ENCODE results near the gene RPIA.

The RPIA gene

DNA sequence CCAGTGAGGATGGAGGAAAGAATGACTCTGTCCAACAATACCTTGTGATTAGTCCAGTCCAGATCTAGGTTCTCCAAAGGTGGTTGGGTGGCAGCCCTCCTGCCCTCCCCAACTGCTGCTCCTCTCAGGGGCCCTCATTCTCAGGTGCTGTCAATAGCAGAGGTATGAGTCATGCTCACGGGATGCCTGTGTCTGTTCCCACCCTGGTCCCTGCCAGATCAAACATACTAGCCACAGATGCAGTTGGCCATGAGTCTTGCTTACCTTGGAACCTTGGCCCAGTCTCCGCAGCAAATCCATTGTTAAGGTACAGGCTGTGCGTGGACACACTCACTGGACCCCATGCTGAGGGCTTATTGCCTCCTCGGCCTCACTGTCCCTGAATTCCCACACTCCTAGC is 24.9 kb upstream of the RPIA start:
- Histone ChIP-seq H3K9me3 (ENCODE audit: control insufficient read depth, insufficient read depth, low read depth, low read length) (peaks cover 5% of the 10 kb centered on the region; the same call in 1 of the 2 replicates), H3K36me3 (ENCODE audit: control insufficient read depth, insufficient read depth, low read length) (no peaks in the 10 kb centered on the region), H3K9ac (ENCODE audit: low read length) (no peak overlapping the region), H3K27ac (ENCODE audit: low read depth, low read length) (no peak overlapping the region), H3K4me1 (ENCODE audit: control insufficient read depth, insufficient read depth, low read length) (no peaks in the 10 kb centered on the region; the same call in 1 of the 2 replicates), H3K4me3 (ENCODE audit: low read depth, low read length) (no peak overlapping the region), H3K27me3 (ENCODE audit: control insufficient read depth, insufficient read depth, low read length) (no peaks in the 10 kb centered on the region)

DNA sequence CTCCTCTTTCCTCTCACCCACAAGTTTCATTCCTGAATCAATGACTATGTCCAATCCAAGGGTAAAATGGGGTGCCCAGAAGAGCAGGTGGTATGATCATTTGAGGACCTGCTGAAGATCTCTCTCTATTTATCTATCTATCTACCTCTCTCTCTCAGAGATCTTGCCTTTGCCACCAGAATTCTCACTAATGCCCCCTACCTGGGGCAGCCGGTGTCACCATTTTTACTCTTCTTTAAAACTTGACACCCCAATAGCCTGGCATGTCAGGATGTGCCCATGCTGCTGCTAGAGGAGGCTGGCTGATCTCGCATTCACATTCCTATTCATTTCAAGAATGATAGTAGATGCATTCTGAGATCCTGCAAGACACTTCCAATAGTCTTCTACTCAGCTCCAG is 24.3 kb upstream of the RPIA start:
- H3K27ac ChIP-seq (ENCODE audit: low read depth, low read length) = no peak overlapping the region
- H3K36me3 ChIP-seq (ENCODE audit: control insufficient read depth, insufficient read depth, low read length) = no peaks in the 10 kb centered on the region
- no peak overlapping the region for H3K9ac ChIP-seq (ENCODE audit: low read length)
- no peak overlapping the region for H3K4me3 ChIP-seq (ENCODE audit: low read depth, low read length)
- H3K4me1 ChIP-seq (ENCODE audit: control insufficient read depth, insufficient read depth, low read length) = no peaks in the 10 kb centered on the region; the same call in 1 of the 2 replicates
- no peaks in the 10 kb centered on the region for H3K27me3 ChIP-seq (ENCODE audit: control insufficient read depth, insufficient read depth, low read length)
- peaks cover 5% of the 10 kb centered on the region; the same call in 1 of the 2 replicates for H3K9me3 ChIP-seq (ENCODE audit: control insufficient read depth, insufficient read depth, low read depth, low read length)

GRCh38 chr2:88668862-88669261 is 22.6 kb upstream of the RPIA start:
- Histone ChIP-seq H3K27me3 (ENCODE audit: control insufficient read depth, insufficient read depth, low read length) (no peaks in the 10 kb centered on the region), H3K9me3 (ENCODE audit: control insufficient read depth, insufficient read depth, low read depth, low read length) (peaks cover under 1% of the 10 kb centered on the region; the same call in 1 of the 2 replicates), H3K9ac (ENCODE audit: low read length) (no peak overlapping the region), H3K4me1 (ENCODE audit: control insufficient read depth, insufficient read depth, low read length) (no peaks in the 10 kb centered on the region; the same call in 1 of the 2 replicates), H3K4me3 (ENCODE audit: low read depth, low read length) (no peak overlapping the region), H3K36me3 (ENCODE audit: control insufficient read depth, insufficient read depth, low read length) (no peaks in the 10 kb centered on the region), H3K27ac (ENCODE audit: low read depth, low read length) (no peak overlapping the region)

- Histone ChIP-seq H3K36me3 (ENCODE audit: control insufficient read depth, insufficient read depth, low read length) (no peaks in the 10 kb centered on the region), H3K27ac (ENCODE audit: low read depth, low read length) (no peak overlapping the region), H3K27me3 (ENCODE audit: control insufficient read depth, insufficient read depth, low read length) (no peaks in the 10 kb centered on the region), H3K9ac (ENCODE audit: low read length) (no peak overlapping the region), H3K4me1 (ENCODE audit: control insufficient read depth, insufficient read depth, low read length) (no peaks in the 10 kb centered on the region; the same call in 1 of the 2 replicates), H3K4me3 (ENCODE audit: low read depth, low read length) (no peak overlapping the region), H3K9me3 (ENCODE audit: control insufficient read depth, insufficient read depth, low read depth, low read length) (no peaks in the 10 kb centered on the region)
Observed at GRCh38 chr2:88669482-88670214, 21.8 kb upstream of the RPIA start.

GRCh38 chr2:88671786-88672427 is 19.6 kb upstream of the RPIA start:
- no peaks in the 10 kb centered on the region for H3K27me3 ChIP-seq (ENCODE audit: control insufficient read depth, insufficient read depth, low read length)
- H3K9ac ChIP-seq (ENCODE audit: low read length) = no peak overlapping the region
- no peaks in the 10 kb centered on the region for H3K9me3 ChIP-seq (ENCODE audit: control insufficient read depth, insufficient read depth, low read depth, low read length)
- no peaks in the 10 kb centered on the region for H3K36me3 ChIP-seq (ENCODE audit: control insufficient read depth, insufficient read depth, low read length)
- H3K4me1 ChIP-seq (ENCODE audit: control insufficient read depth, insufficient read depth, low read length) = no peaks in the 10 kb centered on the region; the same call in 1 of the 2 replicates
- H3K27ac ChIP-seq (ENCODE audit: low read depth, low read length) = no peak overlapping the region
- no peak overlapping the region for H3K4me3 ChIP-seq (ENCODE audit: low read depth, low read length)

DNA sequence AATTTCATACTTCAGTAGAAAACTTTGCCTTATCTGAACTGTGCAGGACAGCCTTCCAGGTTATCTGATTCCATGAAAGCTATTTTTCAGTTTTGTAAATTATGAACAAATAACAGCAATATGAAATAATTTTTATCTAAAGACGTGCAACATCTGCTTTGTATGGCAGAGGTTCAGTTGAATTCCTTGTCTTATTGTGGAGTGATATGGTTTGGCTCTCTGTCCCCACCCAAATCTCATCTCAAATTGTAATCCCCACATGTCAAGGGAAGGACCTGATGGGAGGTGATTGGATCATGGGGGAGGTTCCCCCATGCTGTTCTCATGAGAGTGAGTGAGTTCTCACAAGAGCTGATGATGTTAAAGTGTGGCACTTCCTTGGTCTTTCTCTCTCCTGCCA is 18.1 kb upstream of the RPIA start:
- Histone ChIP-seq H3K4me1 (ENCODE audit: control insufficient read depth, insufficient read depth, low read length) (no peaks in the 10 kb centered on the region), H3K27me3 (ENCODE audit: control insufficient read depth, insufficient read depth, low read length) (no peaks in the 10 kb centered on the region), H3K36me3 (ENCODE audit: control insufficient read depth, insufficient read depth, low read length) (no peaks in the 10 kb centered on the region), H3K4me3 (ENCODE audit: low read depth, low read length) (no peak overlapping the region), H3K9ac (ENCODE audit: low read length) (no peak overlapping the region), H3K27ac (ENCODE audit: low read depth, low read length) (no peak overlapping the region), H3K9me3 (ENCODE audit: control insufficient read depth, insufficient read depth, low read depth, low read length) (no peaks in the 10 kb centered on the region)

DNA sequence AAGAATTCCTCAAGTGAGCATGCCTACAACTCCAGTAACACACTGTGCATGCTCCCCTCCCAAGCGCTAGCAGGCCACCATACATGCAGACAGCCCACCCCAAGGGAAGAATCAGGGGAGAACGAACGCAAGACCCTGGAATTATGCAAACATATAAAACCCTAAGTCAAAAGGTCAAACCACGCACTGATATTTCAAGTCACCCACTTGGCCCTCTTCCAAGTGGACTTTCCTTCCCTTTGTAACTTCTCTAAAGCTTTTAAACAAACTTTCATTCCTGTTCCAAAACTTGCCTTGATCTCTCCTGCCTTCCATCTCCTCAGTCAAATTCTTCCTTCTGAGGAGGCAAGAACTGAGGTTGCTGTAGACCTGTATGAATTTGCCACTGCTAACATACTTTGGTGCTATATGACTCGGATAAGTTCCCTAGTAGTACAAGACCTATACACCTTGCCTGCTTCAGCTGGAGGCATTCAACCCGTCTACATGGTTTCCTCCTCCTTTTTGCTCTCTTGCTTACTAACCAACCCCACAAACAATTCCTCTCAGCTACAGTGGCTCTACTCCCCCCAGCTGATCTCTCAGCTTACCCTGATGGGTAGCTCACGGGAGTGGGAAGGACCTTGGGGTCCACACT is 11.1 kb upstream of the RPIA start:
- Histone ChIP-seq H3K4me1 (ENCODE audit: control insufficient read depth, insufficient read depth, low read length) (no peaks in the 10 kb centered on the region), H3K27ac (ENCODE audit: low read depth, low read length) (no peak overlapping the region), H3K9me3 (ENCODE audit: control insufficient read depth, insufficient read depth, low read depth, low read length) (peaks cover 45% of the 10 kb centered on the region), H3K36me3 (ENCODE audit: control insufficient read depth, insufficient read depth, low read length) (no peaks in the 10 kb centered on the region), H3K27me3 (ENCODE audit: control insufficient read depth, insufficient read depth, low read length) (no peaks in the 10 kb centered on the region), H3K4me3 (ENCODE audit: low read depth, low read length) (no peak overlapping the region), H3K9ac (ENCODE audit: low read length) (no peak overlapping the region)

DNA sequence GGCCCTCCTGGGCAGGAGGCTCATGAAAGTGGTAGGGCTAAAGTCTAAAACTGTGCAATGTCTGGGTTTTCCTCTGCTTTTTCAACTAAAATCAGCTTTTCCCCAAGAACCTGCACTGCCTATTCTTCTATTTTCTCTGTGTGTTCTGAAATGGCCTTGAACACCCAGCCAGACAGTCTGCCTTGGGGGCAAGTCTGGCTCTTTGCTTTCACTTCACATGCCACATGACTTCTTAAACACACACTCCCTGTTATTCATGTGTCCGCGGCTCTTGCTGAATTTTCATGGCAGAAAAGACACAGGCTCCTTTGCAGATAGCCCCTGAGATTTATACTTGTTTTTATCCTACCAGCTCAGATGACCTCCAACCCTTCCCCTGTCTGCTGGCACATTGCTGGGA is 10.6 kb upstream of the RPIA start:
- H3K9ac ChIP-seq (ENCODE audit: low read length) = no peak overlapping the region
- H3K4me1 ChIP-seq (ENCODE audit: control insufficient read depth, insufficient read depth, low read length) = no peaks in the 10 kb centered on the region
- H3K27ac ChIP-seq (ENCODE audit: low read depth, low read length) = no peak overlapping the region
- no peak overlapping the region for H3K4me3 ChIP-seq (ENCODE audit: low read depth, low read length)
- no peaks in the 10 kb centered on the region for H3K36me3 ChIP-seq (ENCODE audit: control insufficient read depth, insufficient read depth, low read length)
- H3K9me3 ChIP-seq (ENCODE audit: control insufficient read depth, insufficient read depth, low read depth, low read length) = peaks cover 50% of the 10 kb centered on the region
- H3K27me3 ChIP-seq (ENCODE audit: control insufficient read depth, insufficient read depth, low read length) = no peaks in the 10 kb centered on the region

GRCh38 chr2:88683160-88684021 is 8.1 kb upstream of the RPIA start:
- peaks cover 69% of the 10 kb centered on the region for H3K9me3 ChIP-seq (ENCODE audit: control insufficient read depth, insufficient read depth, low read depth, low read length)
- no peak overlapping the region for H3K9ac ChIP-seq (ENCODE audit: low read length)
- no peaks in the 10 kb centered on the region for H3K4me1 ChIP-seq (ENCODE audit: control insufficient read depth, insufficient read depth, low read length)
- no peak overlapping the region for H3K27ac ChIP-seq (ENCODE audit: low read depth, low read length)
- H3K36me3 ChIP-seq (ENCODE audit: control insufficient read depth, insufficient read depth, low read length) = no peaks in the 10 kb centered on the region
- H3K27me3 ChIP-seq (ENCODE audit: control insufficient read depth, insufficient read depth, low read length) = no peaks in the 10 kb centered on the region
- H3K4me3 ChIP-seq (ENCODE audit: low read depth, low read length) = no peak overlapping the region

DNA sequence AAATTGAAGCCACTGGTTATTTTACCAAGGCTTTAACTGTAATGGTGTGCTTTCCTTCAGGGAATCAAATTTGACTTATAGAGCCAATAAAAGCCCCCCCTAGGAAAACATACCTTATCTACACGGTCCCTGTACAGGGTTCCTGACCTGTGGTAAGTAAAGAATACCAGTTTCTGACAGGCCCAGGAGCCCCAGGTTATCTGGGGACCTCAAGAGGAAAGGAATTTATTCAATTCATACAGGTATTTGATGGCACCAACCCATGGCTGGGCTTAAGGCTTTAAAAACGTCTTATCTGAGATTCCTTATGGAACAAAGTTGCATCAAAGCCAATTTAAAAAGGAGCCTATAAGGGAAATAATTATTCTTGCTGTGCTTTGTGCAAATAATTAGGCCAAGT is 7.0 kb upstream of the RPIA start:
- peaks cover 75% of the 10 kb centered on the region for H3K9me3 ChIP-seq (ENCODE audit: control insufficient read depth, insufficient read depth, low read depth, low read length)
- H3K27me3 ChIP-seq (ENCODE audit: control insufficient read depth, insufficient read depth, low read length) = no peaks in the 10 kb centered on the region
- no peaks in the 10 kb centered on the region for H3K36me3 ChIP-seq (ENCODE audit: control insufficient read depth, insufficient read depth, low read length)
- no peak overlapping the region for H3K9ac ChIP-seq (ENCODE audit: low read length)
- H3K4me1 ChIP-seq (ENCODE audit: control insufficient read depth, insufficient read depth, low read length) = no peaks in the 10 kb centered on the region
- H3K27ac ChIP-seq (ENCODE audit: low read depth, low read length) = no peak overlapping the region
- no peak overlapping the region for H3K4me3 ChIP-seq (ENCODE audit: low read depth, low read length)

Data from HUES6 (cell line).